Measurements from ENCODE around the gene PLEKHM2. TPM values are rescaled to one million over a fixed set of nuclear protein-coding genes. Genes with fewer than 3 reads are reported as not detected.

The PLEKHM2 gene
- total RNA-seq, 1 experiment from 2014 or later, result 45.9 TPM

DNA sequence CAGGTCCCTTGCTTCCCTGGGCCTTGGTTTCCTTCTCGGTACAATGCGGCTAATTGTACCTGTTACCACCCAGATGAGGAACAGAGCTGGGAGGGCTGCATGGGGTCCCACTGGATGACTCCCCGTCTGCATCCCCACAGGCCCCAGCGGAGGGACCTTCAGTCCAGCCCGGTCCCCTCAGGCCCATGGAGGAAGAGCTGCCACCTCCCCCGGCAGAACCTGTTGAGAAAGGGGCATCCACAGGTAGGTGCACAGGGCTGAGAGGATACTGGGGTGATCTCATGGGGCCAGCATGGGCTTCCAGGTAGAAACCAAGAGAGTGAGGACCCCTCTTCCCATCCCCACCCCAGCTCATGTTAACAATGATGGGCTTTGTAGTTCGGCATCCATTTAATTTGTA, 84.3 kb downstream of the PLEKHM2 start:
- H3K14ac ChIP-seq (ENCODE audit: insufficient read depth, low read length), result no peak overlapping the region
- H3K27me3 ChIP-seq (ENCODE audit: insufficient read depth, low read length), result no peaks in the 10 kb centered on the region
- no peak overlapping the region for H3K4me2 ChIP-seq (ENCODE audit: insufficient read depth, insufficient read length, low read length)
- no peak overlapping the region for H2BK120ac ChIP-seq (ENCODE audit: low read depth, low read length, poor library complexity, severe bottlenecking)
- H3K27ac ChIP-seq (ENCODE audit: insufficient read length, low read depth, low read length), result no peak overlapping the region
- H4K91ac ChIP-seq (ENCODE audit: insufficient read length, low read depth, low read length), result no peak overlapping the region
- H3K56ac ChIP-seq (ENCODE audit: insufficient read length, low read depth, low read length), result no peak overlapping the region
- Mint-ChIP-seq H3K9me3 (no peaks in the 10 kb centered on the region), H3K36me3 (ENCODE audit: insufficient read depth in 1 of 3, low read depth in 3 of 3) (peaks cover 47 to 76% (median 56%) of the 10 kb centered on the region in 3 experiments), H3K27ac (no peak overlapping the region), H3K27me3 (ENCODE audit: low read depth) (no peaks in the 10 kb centered on the region), H3K4me3 (no peak overlapping the region), H3K4me1 (peaks cover 6 to 7% of the 10 kb centered on the region in 2 experiments; a peak in 3 of 4 replicates)
- TF ChIP-seq, protein P1, sequence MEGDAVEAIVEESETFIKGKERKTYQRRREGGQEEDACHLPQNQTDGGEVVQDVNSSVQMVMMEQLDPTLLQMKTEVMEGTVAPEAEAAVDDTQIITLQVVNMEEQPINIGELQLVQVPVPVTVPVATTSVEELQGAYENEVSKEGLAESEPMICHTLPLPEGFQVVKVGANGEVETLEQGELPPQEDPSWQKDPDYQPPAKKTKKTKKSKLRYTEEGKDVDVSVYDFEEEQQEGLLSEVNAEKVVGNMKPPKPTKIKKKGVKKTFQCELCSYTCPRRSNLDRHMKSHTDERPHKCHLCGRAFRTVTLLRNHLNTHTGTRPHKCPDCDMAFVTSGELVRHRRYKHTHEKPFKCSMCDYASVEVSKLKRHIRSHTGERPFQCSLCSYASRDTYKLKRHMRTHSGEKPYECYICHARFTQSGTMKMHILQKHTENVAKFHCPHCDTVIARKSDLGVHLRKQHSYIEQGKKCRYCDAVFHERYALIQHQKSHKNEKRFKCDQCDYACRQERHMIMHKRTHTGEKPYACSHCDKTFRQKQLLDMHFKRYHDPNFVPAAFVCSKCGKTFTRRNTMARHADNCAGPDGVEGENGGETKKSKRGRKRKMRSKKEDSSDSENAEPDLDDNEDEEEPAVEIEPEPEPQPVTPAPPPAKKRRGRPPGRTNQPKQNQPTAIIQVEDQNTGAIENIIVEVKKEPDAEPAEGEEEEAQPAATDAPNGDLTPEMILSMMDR (conservative IDR thresholded peaks at IDR 0.05), result no peak
- no peak overlapping the region for H2AK5ac ChIP-seq (ENCODE audit: insufficient read length, low read length)
- WGBS (ENCODE audit: extremely low coverage, insufficient read length, low lambda C conversion rate), result no CpG with 5 or more reads among the region's 7 CpGs
- H3K4me1 ChIP-seq (ENCODE audit: insufficient read depth, low read length), result no peaks in the 10 kb centered on the region
- DNase-seq, result no peak
- no peaks in the 10 kb centered on the region for H3K23me2 ChIP-seq (ENCODE audit: insufficient read length, low read depth, low read length, poor library complexity, severe bottlenecking)
- H3K23ac ChIP-seq (ENCODE audit: insufficient read length, low read depth, low read length), result no peak overlapping the region
- H2BK5ac ChIP-seq (ENCODE audit: insufficient read length, low read length), result no peak overlapping the region
- no peak overlapping the region for H3T11ph ChIP-seq (ENCODE audit: low read length)
- no peaks in the 10 kb centered on the region for H4K20me1 ChIP-seq (ENCODE audit: control insufficient read depth, insufficient read depth, insufficient read length)
- H3K79me1 ChIP-seq (ENCODE audit: insufficient read depth, low read depth, low read length, poor library complexity, severe bottlenecking), result no peaks in the 10 kb centered on the region
- no peaks in the 10 kb centered on the region; the same call in 1 of the 2 replicates for H3K79me2 ChIP-seq (ENCODE audit: insufficient read depth, low read length)
- H2BK12ac ChIP-seq (ENCODE audit: insufficient read length, low read depth, low read length), result no peak overlapping the region
- H4K8ac ChIP-seq (replicated peaks; ENCODE audit: insufficient read length, low read depth, low read length), result no peak overlapping the region
- no peak overlapping the region for H2AFZ ChIP-seq (ENCODE audit: low read length)
- no peak overlapping the region for H2BK15ac ChIP-seq (ENCODE audit: low read depth, low read length)
- H3K4ac ChIP-seq (ENCODE audit: low read depth, low read length), result no peak overlapping the region
- H3K9me3 ChIP-seq (ENCODE audit: control insufficient read depth, low read depth, low read length), result no peaks in the 10 kb centered on the region
- H2BK20ac ChIP-seq (ENCODE audit: low read depth, low read length, poor library complexity, severe bottlenecking), result no peak overlapping the region
- H3K9ac ChIP-seq (ENCODE audit: extremely low read depth, insufficient read length, low read length), result no peak overlapping the region
- H3K18ac ChIP-seq (ENCODE audit: insufficient read length, low read depth, low read length), result no peak overlapping the region
- H4K5ac ChIP-seq (ENCODE audit: insufficient read length, low read depth, low read length), result no peak overlapping the region
